Gastroesophageal sphincter (tissue), 3 donors: Measurements from ENCODE around the gene MEIS2.

Experiments
- EP300 ChIP-seq: sonication (generic); formaldehyde crosslinking; IDR thresholded peaks from one replicate; pipeline ENCODE4 v1.6.1; 2017; ENCODE audit warnings: antibody characterized with exemption, mild to moderate bottlenecking
- TF ChIP-seq, protein P1 (sequence below), 4 experiments: fragments of 200-600 bp in 2 of 4; fragments of 450-650 bp in 2 of 4; sonication (generic) in 1 of 4; IDR thresholded peaks; one replicate each; pipeline ENCODE4 v1.5.1; 2017 to 2019; ENCODE audit warnings: antibody characterized with exemption in 4 of 4, mild to moderate bottlenecking in 2 of 4, moderate library complexity in 2 of 4

DNA sequence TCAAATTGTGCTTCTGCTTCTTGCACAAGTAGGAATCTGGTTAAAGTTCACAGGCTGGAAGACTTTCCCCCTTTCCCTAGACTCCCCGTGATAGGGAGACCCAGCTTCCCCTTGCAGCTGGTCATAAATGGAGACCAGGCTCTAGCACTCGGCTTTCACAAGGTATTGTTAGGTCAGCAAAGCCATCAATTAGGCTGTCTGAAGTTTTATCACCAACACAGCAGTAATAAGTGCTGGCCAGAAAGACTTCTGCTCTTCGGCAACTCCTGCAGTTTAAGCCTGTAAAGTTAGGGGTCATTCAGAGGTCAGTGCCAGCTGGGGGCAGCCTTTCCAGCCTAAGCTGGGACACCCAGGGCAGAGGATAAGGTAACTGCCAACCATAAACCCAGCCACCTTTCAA lies 203.4 kb downstream of the MEIS2 start:
- TF ChIP-seq, protein P1, sequence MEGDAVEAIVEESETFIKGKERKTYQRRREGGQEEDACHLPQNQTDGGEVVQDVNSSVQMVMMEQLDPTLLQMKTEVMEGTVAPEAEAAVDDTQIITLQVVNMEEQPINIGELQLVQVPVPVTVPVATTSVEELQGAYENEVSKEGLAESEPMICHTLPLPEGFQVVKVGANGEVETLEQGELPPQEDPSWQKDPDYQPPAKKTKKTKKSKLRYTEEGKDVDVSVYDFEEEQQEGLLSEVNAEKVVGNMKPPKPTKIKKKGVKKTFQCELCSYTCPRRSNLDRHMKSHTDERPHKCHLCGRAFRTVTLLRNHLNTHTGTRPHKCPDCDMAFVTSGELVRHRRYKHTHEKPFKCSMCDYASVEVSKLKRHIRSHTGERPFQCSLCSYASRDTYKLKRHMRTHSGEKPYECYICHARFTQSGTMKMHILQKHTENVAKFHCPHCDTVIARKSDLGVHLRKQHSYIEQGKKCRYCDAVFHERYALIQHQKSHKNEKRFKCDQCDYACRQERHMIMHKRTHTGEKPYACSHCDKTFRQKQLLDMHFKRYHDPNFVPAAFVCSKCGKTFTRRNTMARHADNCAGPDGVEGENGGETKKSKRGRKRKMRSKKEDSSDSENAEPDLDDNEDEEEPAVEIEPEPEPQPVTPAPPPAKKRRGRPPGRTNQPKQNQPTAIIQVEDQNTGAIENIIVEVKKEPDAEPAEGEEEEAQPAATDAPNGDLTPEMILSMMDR (IDR thresholded peaks at IDR 0.05): no peak
- no peak for TF ChIP-seq EP300
